GM18909 (cell line): Measurements from ENCODE around the gene SOX21.

ENCODE experiments used
- ATAC-seq: cut with Tn5 transposase; IDR thresholded peaks from one replicate; pipeline ENCODE4 v1.9.1; 2021; ENCODE audit warnings: mild to moderate bottlenecking; ENCODE audit not compliant: unreplicated experiment, poor library complexity

The SOX21 gene

GRCh38 chr13:94682229-94682628 lies 30.1 kb downstream of the SOX21 start:
- ATAC-seq = no peak

DNA sequence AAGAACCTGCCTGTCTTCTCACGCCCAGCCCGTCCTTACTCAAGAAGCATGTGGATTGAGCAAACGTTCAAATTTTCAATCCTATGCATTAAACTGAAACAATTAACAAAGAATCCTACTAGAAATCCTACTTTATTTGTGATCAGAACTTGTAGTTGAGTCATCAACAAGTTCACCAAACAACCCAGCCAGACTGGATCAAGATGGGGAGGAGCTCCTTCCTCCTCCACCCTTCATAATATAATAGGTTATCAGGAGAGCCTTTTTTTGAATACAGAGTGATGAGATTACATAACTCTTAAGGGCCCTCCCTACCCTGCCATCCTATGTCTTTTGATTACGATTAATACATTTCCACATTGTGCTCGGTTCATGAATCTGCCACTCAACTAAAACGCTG lies 32.7 kb downstream of the SOX21 start:
- no peak for ATAC-seq

GRCh38 chr13:94678845-94679244 lies 33.5 kb downstream of the SOX21 start:
- no peak for ATAC-seq

- no peak for ATAC-seq
Measured at GRCh38 chr13:94677799-94678198, 34.5 kb downstream of the SOX21 start.

GRCh38 chr13:94674609-94675348 lies 37.6 kb downstream of the SOX21 start:
- peak; percentile 81 for ATAC-seq

GRCh38 chr13:94673851-94674250 lies 38.5 kb downstream of the SOX21 start:
- ATAC-seq = no peak

DNA sequence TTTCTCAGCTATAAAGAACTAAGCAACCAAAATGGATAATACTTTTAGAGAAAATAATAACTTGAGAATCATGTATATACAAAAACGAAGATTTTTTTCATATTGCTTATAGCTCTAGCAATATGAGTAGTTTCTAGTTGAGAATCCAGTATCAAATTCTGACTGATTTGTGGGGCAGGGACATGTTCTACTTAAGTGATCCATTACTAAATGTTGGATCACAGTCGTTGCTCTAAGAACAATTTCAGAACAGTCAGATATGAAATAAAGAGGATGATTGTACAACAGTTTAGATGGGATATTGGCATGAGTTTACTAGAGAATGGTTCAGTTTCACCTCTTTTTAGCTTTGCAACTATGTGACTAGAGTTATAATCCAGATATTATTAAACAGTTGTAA lies 39.9 kb downstream of the SOX21 start:
- no peak for ATAC-seq

DNA sequence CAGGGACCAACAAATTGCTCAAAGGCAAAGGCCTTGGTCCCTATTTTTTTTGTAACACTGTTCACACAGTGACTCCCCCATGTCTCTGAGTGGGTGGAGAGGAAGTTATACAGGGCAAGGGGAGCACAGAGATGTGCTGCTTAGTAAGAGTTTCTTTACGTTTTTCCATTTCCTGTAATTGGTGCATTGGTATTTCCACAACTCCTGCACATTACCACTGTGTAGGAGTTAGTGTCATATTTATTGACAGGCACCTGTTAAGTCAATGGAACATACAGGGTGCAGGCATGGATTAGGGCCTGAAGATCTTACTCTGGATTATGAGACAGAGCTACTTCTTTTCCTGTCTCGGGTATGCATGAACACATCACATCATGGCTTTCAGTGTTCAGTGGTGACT lies 45.2 kb downstream of the SOX21 start:
- ATAC-seq = peak; percentile 42

DNA sequence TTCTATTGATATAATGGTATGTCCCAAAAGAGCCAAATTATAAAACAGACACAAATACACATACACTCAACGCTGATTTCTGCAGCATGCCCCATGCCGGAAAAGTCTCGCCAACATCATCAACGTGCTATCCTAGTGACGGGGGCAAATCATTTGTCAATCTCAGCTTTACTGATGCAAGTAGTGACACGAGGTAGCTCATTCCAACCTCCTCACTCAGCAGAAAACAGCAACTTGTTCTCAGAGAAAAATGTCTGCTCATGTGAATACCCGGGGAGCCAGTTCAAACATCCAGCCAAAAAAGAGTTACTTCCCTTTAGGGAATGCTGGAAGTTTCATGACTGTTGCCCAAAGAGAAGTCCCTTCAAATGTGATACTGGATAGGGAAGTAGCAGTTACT lies 46.3 kb downstream of the SOX21 start:
- ATAC-seq = no peak

DNA sequence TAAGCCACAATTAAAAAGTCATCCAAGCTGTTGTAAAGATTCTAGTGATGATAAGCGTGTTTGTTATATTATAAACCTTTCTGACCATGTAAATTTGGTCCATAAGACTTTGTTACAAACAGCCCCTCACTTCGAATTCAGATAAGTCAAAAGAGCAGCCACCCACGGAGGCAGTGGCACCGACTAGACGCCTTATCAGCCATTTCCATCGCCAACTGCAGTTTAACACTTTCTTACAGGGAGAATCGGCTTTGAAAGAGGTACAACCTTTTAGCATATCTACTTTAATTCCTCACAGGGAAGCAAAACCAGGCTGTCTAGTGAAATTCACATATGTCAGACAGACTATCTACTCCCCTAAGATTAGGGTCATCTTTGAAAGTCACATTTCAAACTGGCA lies 47.5 kb downstream of the SOX21 start:
- ATAC-seq = no peak

DNA sequence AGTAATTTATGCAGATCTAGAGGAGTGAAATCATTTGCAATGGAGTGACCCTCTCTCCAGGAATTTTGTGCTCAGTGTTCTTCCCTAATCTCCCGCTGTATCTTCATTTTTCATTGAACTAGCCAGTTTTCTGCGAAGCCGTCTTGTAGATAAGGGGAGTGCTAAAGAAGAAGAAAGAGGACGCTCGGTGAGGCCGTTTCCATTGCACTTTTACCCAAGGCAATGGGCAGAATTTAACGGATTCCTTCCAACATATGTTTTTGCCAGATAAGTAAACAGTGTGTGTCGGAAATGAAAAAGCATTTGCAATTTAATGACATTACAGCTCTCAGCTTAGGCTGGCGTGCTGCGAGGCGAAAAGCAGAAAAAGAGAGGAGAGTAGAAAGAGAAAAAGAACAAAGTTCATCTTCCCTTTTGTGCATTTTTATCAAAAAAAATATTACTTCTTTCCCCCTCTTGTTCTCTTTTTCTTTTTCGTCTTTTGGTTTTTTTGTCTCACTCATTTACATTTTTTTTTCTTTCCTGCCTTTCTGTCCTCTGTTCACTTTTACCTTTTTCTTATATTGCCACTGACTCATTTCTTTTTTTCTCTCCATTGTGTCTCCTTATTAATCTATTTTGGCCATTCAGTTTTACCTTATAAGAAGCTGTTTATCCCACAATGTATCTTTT lies 49.9 kb downstream of the SOX21 start:
- ATAC-seq = no peak

DNA sequence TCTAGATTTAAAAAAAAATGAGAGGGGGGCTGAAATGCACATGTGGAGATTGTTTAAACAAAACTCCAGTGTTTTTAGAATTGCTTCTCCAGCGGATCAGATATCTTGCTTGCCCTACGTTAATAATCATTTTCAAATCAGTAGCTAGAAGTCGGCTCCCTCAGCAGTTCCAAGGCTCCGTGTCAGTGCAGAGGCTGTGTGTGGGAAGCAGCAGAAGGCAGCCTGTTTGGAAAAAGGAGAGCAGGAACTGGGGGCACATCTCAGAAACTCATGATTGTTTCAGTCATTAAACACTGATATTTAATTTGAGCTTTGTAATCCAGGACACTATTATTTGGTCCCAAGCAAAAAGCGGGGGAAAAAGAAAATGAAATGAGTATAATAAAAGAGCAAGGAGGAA lies 50.9 kb downstream of the SOX21 start:
- ATAC-seq = no peak

GRCh38 chr13:94660695-94661326 lies 51.5 kb downstream of the SOX21 start:
- ATAC-seq = no peak
